Measurements from ENCODE around the gene LCA5L. TPM values are rescaled to one million over a fixed set of nuclear protein-coding genes. Genes with fewer than 3 reads are reported as not detected.
"Not testable (repeated sequence)": the region's sequence is repeated elsewhere in the genome, so short reads cannot be mapped to it uniquely, and the experiment has no call there.

The LCA5L gene
- total RNA-seq, 1 experiment from 2014 or later: 0.46 TPM

DNA sequence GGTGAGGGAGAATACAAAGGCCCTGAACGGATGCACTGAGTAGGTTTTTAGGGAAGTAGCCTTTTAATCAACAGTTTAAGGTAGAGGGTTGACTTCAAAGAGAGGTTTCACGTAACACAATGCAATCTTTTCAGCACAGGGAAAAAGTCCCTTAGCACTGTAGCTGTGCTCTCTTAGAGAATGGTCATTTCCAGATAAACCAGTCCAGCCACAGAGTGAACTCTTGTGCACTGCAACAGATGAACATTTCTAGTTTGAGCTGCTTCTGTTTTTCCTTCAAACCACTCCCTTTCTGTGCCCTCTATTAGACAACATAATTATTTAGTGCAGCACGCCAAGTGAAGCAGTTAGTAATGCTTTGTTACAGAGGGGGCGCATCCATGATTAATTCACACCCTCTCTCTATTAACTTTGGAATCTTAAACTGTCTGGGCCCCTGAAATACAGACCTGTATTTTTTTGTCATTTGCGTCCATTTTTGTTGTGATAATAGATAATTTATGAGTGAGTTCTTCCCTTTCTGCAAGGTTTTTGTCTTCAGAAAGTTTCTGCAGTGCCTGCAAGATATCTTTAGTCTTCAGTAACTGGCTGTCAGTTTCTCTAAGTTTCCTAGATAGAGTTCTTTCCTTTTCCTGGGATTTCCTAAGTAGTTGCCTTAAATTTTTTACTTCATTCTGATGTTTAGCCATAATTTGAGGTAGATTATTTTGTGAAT is 22.9 kb downstream of the LCA5L start:
- no peak overlapping the region for H2AK5ac ChIP-seq (ENCODE audit: insufficient read length, low read length)
- H2BK5ac ChIP-seq (ENCODE audit: insufficient read length, low read length): no peak overlapping the region
- Mint-ChIP-seq H3K9me3 (0 out of 5 replicates have a peak, but pooled peaks cover 0 to 4% of the 10 kb centered on the region in 2 experiments), H3K4me1 (peaks cover 7 to 12% of the 10 kb centered on the region in 2 experiments), H3K27ac (no peak overlapping the region), H3K4me3 (no peak overlapping the region), H3K27me3 (ENCODE audit: low read depth) (no peaks in the 10 kb centered on the region), H3K36me3 (ENCODE audit: insufficient read depth in 1 of 3, low read depth in 3 of 3) (peaks cover 0 to 3% (median 2%) of the 10 kb centered on the region in 3 experiments; a peak in 1 of 7 replicates)
- H3K4me2 ChIP-seq (ENCODE audit: insufficient read depth, insufficient read length, low read length): no peak overlapping the region
- no peak overlapping the region for H4K8ac ChIP-seq (replicated peaks; ENCODE audit: insufficient read length, low read depth, low read length)
- H2BK15ac ChIP-seq (ENCODE audit: low read depth, low read length): no peak overlapping the region
- H3K9me3 ChIP-seq (ENCODE audit: control insufficient read depth, low read depth, low read length): no peaks in the 10 kb centered on the region
- H3K27me3 ChIP-seq (ENCODE audit: insufficient read depth, low read length): no peaks in the 10 kb centered on the region
- H3K9ac ChIP-seq (ENCODE audit: extremely low read depth, insufficient read length, low read length): no peak overlapping the region
- H4K5ac ChIP-seq (ENCODE audit: insufficient read length, low read depth, low read length): no peak overlapping the region
- DNase-seq: no peak
- H3K23ac ChIP-seq (ENCODE audit: insufficient read length, low read depth, low read length): no peak overlapping the region
- H3K27ac ChIP-seq (ENCODE audit: insufficient read length, low read depth, low read length): no peak overlapping the region
- H3K4ac ChIP-seq (ENCODE audit: low read depth, low read length): no peak overlapping the region
- no peaks in the 10 kb centered on the region for H3K4me1 ChIP-seq (ENCODE audit: insufficient read depth, low read length)
- no peak overlapping the region for H3T11ph ChIP-seq (ENCODE audit: low read length)
- no peak overlapping the region for H2BK120ac ChIP-seq (ENCODE audit: low read depth, low read length, poor library complexity, severe bottlenecking)
- H3K18ac ChIP-seq (ENCODE audit: insufficient read length, low read depth, low read length): no peak overlapping the region
- H3K56ac ChIP-seq (ENCODE audit: insufficient read length, low read depth, low read length): no peak overlapping the region
- no peak overlapping the region for H2BK20ac ChIP-seq (ENCODE audit: low read depth, low read length, poor library complexity, severe bottlenecking)
- no peaks in the 10 kb centered on the region for H3K79me1 ChIP-seq (ENCODE audit: insufficient read depth, low read depth, low read length, poor library complexity, severe bottlenecking)
- TF ChIP-seq, protein P1, sequence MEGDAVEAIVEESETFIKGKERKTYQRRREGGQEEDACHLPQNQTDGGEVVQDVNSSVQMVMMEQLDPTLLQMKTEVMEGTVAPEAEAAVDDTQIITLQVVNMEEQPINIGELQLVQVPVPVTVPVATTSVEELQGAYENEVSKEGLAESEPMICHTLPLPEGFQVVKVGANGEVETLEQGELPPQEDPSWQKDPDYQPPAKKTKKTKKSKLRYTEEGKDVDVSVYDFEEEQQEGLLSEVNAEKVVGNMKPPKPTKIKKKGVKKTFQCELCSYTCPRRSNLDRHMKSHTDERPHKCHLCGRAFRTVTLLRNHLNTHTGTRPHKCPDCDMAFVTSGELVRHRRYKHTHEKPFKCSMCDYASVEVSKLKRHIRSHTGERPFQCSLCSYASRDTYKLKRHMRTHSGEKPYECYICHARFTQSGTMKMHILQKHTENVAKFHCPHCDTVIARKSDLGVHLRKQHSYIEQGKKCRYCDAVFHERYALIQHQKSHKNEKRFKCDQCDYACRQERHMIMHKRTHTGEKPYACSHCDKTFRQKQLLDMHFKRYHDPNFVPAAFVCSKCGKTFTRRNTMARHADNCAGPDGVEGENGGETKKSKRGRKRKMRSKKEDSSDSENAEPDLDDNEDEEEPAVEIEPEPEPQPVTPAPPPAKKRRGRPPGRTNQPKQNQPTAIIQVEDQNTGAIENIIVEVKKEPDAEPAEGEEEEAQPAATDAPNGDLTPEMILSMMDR (conservative IDR thresholded peaks at IDR 0.05): no peak
- H2AFZ ChIP-seq (ENCODE audit: low read length): peak overlapping the region; percentile 36
- no peak overlapping the region for H2BK12ac ChIP-seq (ENCODE audit: insufficient read length, low read depth, low read length)
- no CpG with 5 or more reads among the region's 5 CpGs for WGBS (ENCODE audit: extremely low coverage, insufficient read length, low lambda C conversion rate)
- H3K23me2 ChIP-seq (ENCODE audit: insufficient read length, low read depth, low read length, poor library complexity, severe bottlenecking): no peaks in the 10 kb centered on the region
- no peak overlapping the region for H4K91ac ChIP-seq (ENCODE audit: insufficient read length, low read depth, low read length)
- H3K14ac ChIP-seq (ENCODE audit: insufficient read depth, low read length): no peak overlapping the region
- no peaks in the 10 kb centered on the region for H4K20me1 ChIP-seq (ENCODE audit: control insufficient read depth, insufficient read depth, insufficient read length)
- no peaks in the 10 kb centered on the region for H3K79me2 ChIP-seq (ENCODE audit: insufficient read depth, low read length)

DNA sequence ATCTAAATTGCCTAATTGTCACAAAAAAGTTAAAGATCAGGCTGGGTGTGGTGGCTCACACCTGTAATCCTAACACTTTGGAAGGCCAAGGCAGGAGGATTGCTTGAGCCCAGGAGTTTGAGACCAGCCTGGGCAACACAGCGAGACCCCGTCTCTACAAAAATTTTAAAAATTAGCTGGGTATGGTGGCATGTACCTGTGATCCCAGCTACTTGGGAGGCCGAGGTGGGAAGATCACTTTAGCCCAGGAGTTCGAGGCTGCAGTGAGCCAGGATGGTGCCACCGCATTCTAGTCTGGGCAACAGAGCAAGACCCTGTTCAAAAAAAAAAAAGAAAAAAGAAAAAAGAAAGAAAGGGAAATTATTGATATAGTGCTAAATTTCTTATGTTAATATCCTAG is 26.4 kb downstream of the LCA5L start:
- H4K91ac ChIP-seq (ENCODE audit: insufficient read length, low read depth, low read length): not testable (repeated sequence)

More for the DNA sequence above, 26.4 kb downstream of the LCA5L start:
- H2BK120ac ChIP-seq (ENCODE audit: low read depth, low read length, poor library complexity, severe bottlenecking); H4K20me1 ChIP-seq (ENCODE audit: control insufficient read depth, insufficient read depth, insufficient read length); H3K27me3 Mint-ChIP-seq (ENCODE audit: low read depth); H3K23me2 ChIP-seq (ENCODE audit: insufficient read length, low read depth, low read length, poor library complexity, severe bottlenecking); H3K4me1 Mint-ChIP-seq; H2BK5ac ChIP-seq (ENCODE audit: insufficient read length, low read length); H3K56ac ChIP-seq (ENCODE audit: insufficient read length, low read depth, low read length); H2BK20ac ChIP-seq (ENCODE audit: low read depth, low read length, poor library complexity, severe bottlenecking); H3K4me2 ChIP-seq (ENCODE audit: insufficient read depth, insufficient read length, low read length); H3K27me3 ChIP-seq (ENCODE audit: insufficient read depth, low read length); H2AK5ac ChIP-seq (ENCODE audit: insufficient read length, low read length); H4K8ac ChIP-seq (replicated peaks; ENCODE audit: insufficient read length, low read depth, low read length); H3K4ac ChIP-seq (ENCODE audit: low read depth, low read length); H3K27ac Mint-ChIP-seq; H3K9me3 Mint-ChIP-seq; H3K14ac ChIP-seq (ENCODE audit: insufficient read depth, low read length); H2BK12ac ChIP-seq (ENCODE audit: insufficient read length, low read depth, low read length); H3K27ac ChIP-seq (ENCODE audit: insufficient read length, low read depth, low read length); H3K79me2 ChIP-seq (ENCODE audit: insufficient read depth, low read length); DNase-seq; H3K9me3 ChIP-seq (ENCODE audit: control insufficient read depth, low read depth, low read length); H3K23ac ChIP-seq (ENCODE audit: insufficient read length, low read depth, low read length); H3K79me1 ChIP-seq (ENCODE audit: insufficient read depth, low read depth, low read length, poor library complexity, severe bottlenecking); H3K36me3 Mint-ChIP-seq (ENCODE audit: insufficient read depth in 1 of 3, low read depth in 3 of 3); H2BK15ac ChIP-seq (ENCODE audit: low read depth, low read length); H3T11ph ChIP-seq (ENCODE audit: low read length); H3K4me3 Mint-ChIP-seq; H3K9ac ChIP-seq (ENCODE audit: extremely low read depth, insufficient read length, low read length); H3K4me1 ChIP-seq (ENCODE audit: insufficient read depth, low read length); H4K5ac ChIP-seq (ENCODE audit: insufficient read length, low read depth, low read length); H2AFZ ChIP-seq (ENCODE audit: low read length); H3K18ac ChIP-seq (ENCODE audit: insufficient read length, low read depth, low read length): not testable (repeated sequence)
- no CpG with 5 or more reads among the region's 5 CpGs for WGBS (ENCODE audit: extremely low coverage, insufficient read length, low lambda C conversion rate)

All from H9 (cell line).